Activated CD4-positive, alpha-beta T cell treated with anti-CD3 and anti-CD28 coated beads for 36 hours (primary cell): ENCODE measurements around the gene ERCC1. TPM values are rescaled to one million over a fixed set of nuclear protein-coding genes. Genes with fewer than 3 reads are reported as not detected.

Source experiments
- ATAC-seq: fragments of 200-7000 bp; cut with Tn5 transposase; one replicate; pipeline ENCODE4 v1.10.0; 2021; ENCODE audit warnings: mild to moderate bottlenecking, moderate library complexity
- CTCF ChIA-PET: fragments of 350-600 bp; sonication (Branson Sonifier 250); formaldehyde crosslinking; loops from one replicate; lab custom pipeline; 2021; ENCODE audit warnings: antibody characterized with exemption; lab: Charles Lee
- POLR2A ChIA-PET: fragments of 350-600 bp; sonication (Branson Sonifier 250); formaldehyde crosslinking; loops from one replicate; lab custom pipeline; 2021; ENCODE audit warnings: antibody characterized with exemption, inconsistent platforms; lab: Charles Lee
- DNase-seq: peaks from one replicate; pipeline ENCODE4 v3.0.0-alpha.2; 2020
- H3K27ac Mint-ChIP-seq: one replicate; pipeline ENCODE4 v1.8.0; 2021; ENCODE audit warnings: mixed read lengths
- H3K27me3 Mint-ChIP-seq: one replicate; pipeline ENCODE4 v1.8.0; 2021; ENCODE audit warnings: mixed read lengths
- H3K36me3 Mint-ChIP-seq: one replicate; pipeline ENCODE4 v1.8.0; 2021; ENCODE audit warnings: low read depth, mixed read lengths
- H3K4me1 Mint-ChIP-seq: one replicate; pipeline ENCODE4 v1.8.0; 2021; ENCODE audit warnings: mixed read lengths
- H3K4me3 Mint-ChIP-seq: one replicate; pipeline ENCODE4 v1.8.0; 2021; ENCODE audit warnings: mild to moderate bottlenecking, moderate library complexity, mixed read lengths
- H3K9me3 Mint-ChIP-seq: one replicate; pipeline ENCODE4 v1.8.0; 2021; ENCODE audit warnings: low read depth, mixed read lengths
- intact Hi-C, 2 experiments: fragments of 100-400 bp; cut with DNase I in 1 of 2; cut with micrococcal nuclease in 1 of 2; formaldehyde crosslinking; loops; one replicate each; pipeline versions ENCODE4 v1.14.2 to v1.15.1; 2022 to 2024; cut with DNase I, micrococcal nuclease
- total RNA-seq, 2 experiments: library from RNA; stranded (reverse); gene quantifications; one replicate each; pipeline ENCODE4 v1.2.3, GENCODE V29; 2021

ERCC1 gene
- total RNA-seq, 2 experiments from 2014 or later: 58.1 to 71.8 TPM

- ChIA-PET CTCF (interaction anchor here (0.7 to 2.0 kb wide), 4 partner anchors 23 to 207 kb away, joined by 3 to 10 read pairs (median 4); no protein-coding TSS in a partner anchor), POLR2A (interaction anchor here (0.7 kb wide), 1 partner anchor 73 kb away, joined by 4 read pairs; no protein-coding TSS in a partner anchor)
- peaks cover 34% of the 10 kb centered on the region for H3K4me1 Mint-ChIP-seq
- H3K36me3 Mint-ChIP-seq: peaks cover 29% of the 10 kb centered on the region
- H3K27me3 Mint-ChIP-seq: peaks cover 23% of the 10 kb centered on the region
- ATAC-seq (peak; percentile 79), DNase-seq (peak; percentile 88)
- H3K9me3 Mint-ChIP-seq: no peaks in the 10 kb centered on the region
- intact Hi-C loops: loop anchor here (1.0 to 10.0 kb wide), 17 partner anchors 17 to 452 kb away; partner anchors contain the start of genes ERCC1 (in 2 of the 2), BLOC1S3 (in 1 of the 2), CLPTM1 (in 1 of the 2) and MARK4 (in 1 of the 2)
- H3K4me3 Mint-ChIP-seq: peak within 1 kb of the TSS; percentile 95
- peak within 1 kb of the TSS; percentile 97 for H3K27ac Mint-ChIP-seq
These were observed 17.3 kb downstream of the ERCC1 start, which contains the start of gene POLR1G for GRCh38 chr19:45406226-45407090. Gene POLR1G (plus strand): TSS chr19:45406644. CDS start chr19:45406697, 53 bp downstream.

GRCh38 chr19:45405435-45406225 lies 18.1 kb downstream of the ERCC1 start:
- Mint-ChIP-seq H3K9me3 (no peaks in the 10 kb centered on the region), H3K27ac (peak overlapping the region; percentile 97), H3K4me3 (peak overlapping the region; percentile 95), H3K36me3 (peaks cover 20% of the 10 kb centered on the region), H3K4me1 (peaks cover 34% of the 10 kb centered on the region), H3K27me3 (peaks cover 23% of the 10 kb centered on the region)
- intact Hi-C loops: loop anchor here (1.0 to 10.0 kb wide), 23 partner anchors 18 to 515 kb away; partner anchors contain the start of genes BLOC1S3 (in 1 of the 2), CLPTM1 (in 1 of the 2), DMWD (in 1 of the 2) and ERCC1 (in 1 of the 2)
- ChIA-PET POLR2A (interaction anchor here (0.7 kb wide), 1 partner anchor 73 kb away, joined by 4 read pairs; no protein-coding TSS in a partner anchor), CTCF (interaction anchor here (0.5 to 2.1 kb wide), 3 partner anchors 10 to 73 kb away, joined by 3 to 11 read pairs (median 3); no protein-coding TSS in a partner anchor)
- DNase-seq (peak; percentile 91), ATAC-seq (peak; percentile 59)

- H3K4me3 Mint-ChIP-seq: peak within 1 kb of the TSS; percentile 95
- ChIA-PET CTCF (interaction anchor here (0.5 to 3.4 kb wide), 7 partner anchors 9 to 673 kb away, joined by 3 to 17 read pairs (median 3); partner anchors contain the start of gene TRAPPC6A), POLR2A (interaction anchor here (1.1 kb wide), 1 partner anchor 14 kb away, joined by 3 read pairs; no protein-coding TSS in a partner anchor)
- peaks cover 16% of the 10 kb centered on the region for H3K36me3 Mint-ChIP-seq
- peaks cover 29% of the 10 kb centered on the region for H3K27me3 Mint-ChIP-seq
- H3K27ac Mint-ChIP-seq: peak within 1 kb of the TSS; percentile 97
- H3K4me1 Mint-ChIP-seq: peaks cover 34% of the 10 kb centered on the region
- ATAC-seq (peak; percentile 40), DNase-seq (peak; percentile 85)
- no peaks in the 10 kb centered on the region for H3K9me3 Mint-ChIP-seq
- intact Hi-C loops: loop anchor here (1.0 to 10.0 kb wide), 9 partner anchors 34 to 514 kb away; partner anchors contain the start of genes DMWD (in 1 of the 2), ERCC2 (in 1 of the 2), OPA3 (in 1 of the 2) and PPP1R37 (in 1 of the 2)
These were observed 18.9 kb downstream of the ERCC1 start, which contains the start of gene PPP1R13L for GRCh38 chr19:45404557-45405434. Gene PPP1R13L (minus strand): TSS chr19:45405069. CDS start chr19:45398318, 6,751 bp downstream.

- POLR2A ChIA-PET: interaction anchor here (0.7 to 1.1 kb wide), 2 partner anchors 13 to 31 kb away, joined by 3 read pairs; no protein-coding TSS in a partner anchor
These were observed 19.7 kb downstream of the ERCC1 start for GRCh38 chr19:45403781-45404556.

GRCh38 chr19:45403272-45403671 lies 20.4 kb downstream of the ERCC1 start:
- intact Hi-C loops: loop anchor here in 1 of 2 experiments (10.0 kb wide), 1 partner anchor 242 kb away; no protein-coding TSS in a partner anchor
- ChIA-PET CTCF (interaction anchor here (1.0 to 3.4 kb wide), 7 partner anchors 9 to 155 kb away, joined by 3 to 17 read pairs (median 4); no protein-coding TSS in a partner anchor), POLR2A (no interaction called here)
- DNase-seq (no peak), ATAC-seq (no peak)
- Mint-ChIP-seq H3K27ac (no peak overlapping the region), H3K9me3 (no peaks in the 10 kb centered on the region), H3K4me1 (peaks cover 31% of the 10 kb centered on the region), H3K27me3 (peaks cover 34% of the 10 kb centered on the region), H3K36me3 (peaks cover 3% of the 10 kb centered on the region), H3K4me3 (no peak overlapping the region)

More at GRCh38 chr19:45403781-45404556, 19.7 kb downstream of the ERCC1 start:
- peaks cover 9% of the 10 kb centered on the region for H3K36me3 Mint-ChIP-seq
- H3K4me1 Mint-ChIP-seq: peaks cover 33% of the 10 kb centered on the region
- peak; percentile 87 for DNase-seq
- H3K9me3 Mint-ChIP-seq: no peaks in the 10 kb centered on the region
- intact Hi-C loops: loop anchor here in 1 of 2 experiments (1.0 to 10.0 kb wide), 2 partner anchors 74 to 241 kb away; no protein-coding TSS in a partner anchor
- peaks cover 29% of the 10 kb centered on the region for H3K27me3 Mint-ChIP-seq
- H3K27ac Mint-ChIP-seq: no peak overlapping the region
- peak; percentile 15 for ATAC-seq
- peak overlapping the region; percentile 95 for H3K4me3 Mint-ChIP-seq
- CTCF ChIA-PET: interaction anchor here (0.7 to 3.4 kb wide), 7 partner anchors 36 to 672 kb away, joined by 3 to 17 read pairs (median 3); partner anchors contain the start of gene TRAPPC6A

GRCh38 chr19:45402298-45403061 lies 21.2 kb downstream of the ERCC1 start:
- H3K4me3 Mint-ChIP-seq: no peak overlapping the region
- H3K4me1 Mint-ChIP-seq: peaks cover 23% of the 10 kb centered on the region
- peaks cover 2% of the 10 kb centered on the region for H3K36me3 Mint-ChIP-seq
- ATAC-seq: no peak
- intact Hi-C loops: loop anchor here in 1 of 2 experiments (10.0 kb wide), 1 partner anchor 242 kb away; no protein-coding TSS in a partner anchor
- POLR2A ChIA-PET: interaction anchor here (0.6 to 0.7 kb wide), 3 partner anchors 10 to 240 kb away, joined by 3 read pairs; no protein-coding TSS in a partner anchor
- H3K27me3 Mint-ChIP-seq: peaks cover 37% of the 10 kb centered on the region
- DNase-seq: peak; percentile 55
- no peaks in the 10 kb centered on the region for H3K9me3 Mint-ChIP-seq
- CTCF ChIA-PET: interaction anchor here (0.5 to 3.4 kb wide), 13 partner anchors 8 to 280 kb away, joined by 3 to 17 read pairs (median 4); no protein-coding TSS in a partner anchor
- no peak overlapping the region for H3K27ac Mint-ChIP-seq

GRCh38 chr19:45401815-45402214 lies 21.9 kb downstream of the ERCC1 start:
- ATAC-seq: no peak
- CTCF ChIA-PET: interaction anchor here (1.0 to 3.4 kb wide), 8 partner anchors 11 to 156 kb away, joined by 3 to 17 read pairs (median 8); no protein-coding TSS in a partner anchor
- DNase-seq: no peak
- Mint-ChIP-seq H3K27ac (no peak overlapping the region), H3K4me1 (peaks cover 24% of the 10 kb centered on the region), H3K36me3 (peaks cover 2% of the 10 kb centered on the region), H3K4me3 (no peak overlapping the region), H3K9me3 (no peaks in the 10 kb centered on the region), H3K27me3 (peaks cover 42% of the 10 kb centered on the region)
- POLR2A ChIA-PET: interaction anchor here (0.7 kb wide), 2 partner anchors 75 to 240 kb away, joined by 3 read pairs; no protein-coding TSS in a partner anchor
- intact Hi-C loops: loop anchor here in 1 of 2 experiments (10.0 kb wide), 1 partner anchor 243 kb away; no protein-coding TSS in a partner anchor

- ATAC-seq: no peak
- no peak overlapping the region for H3K27ac Mint-ChIP-seq
- intact Hi-C loops: loop anchor here in 1 of 2 experiments (10.0 kb wide), 1 partner anchor 245 kb away; no protein-coding TSS in a partner anchor
- POLR2A ChIA-PET: interaction anchor here (0.6 kb wide), 1 partner anchor 85 kb away, joined by 3 read pairs; no protein-coding TSS in a partner anchor
- peaks cover 24% of the 10 kb centered on the region for H3K4me1 Mint-ChIP-seq
- H3K27me3 Mint-ChIP-seq: peaks cover 50% of the 10 kb centered on the region
- no peak overlapping the region for H3K4me3 Mint-ChIP-seq
- DNase-seq: no peak
- H3K36me3 Mint-ChIP-seq: no peaks in the 10 kb centered on the region
- CTCF ChIA-PET: interaction anchor here (2.3 kb wide), 1 partner anchor 85 kb away, joined by 6 read pairs; no protein-coding TSS in a partner anchor
- H3K9me3 Mint-ChIP-seq: no peaks in the 10 kb centered on the region
These were observed 23.5 kb downstream of the ERCC1 start for GRCh38 chr19:45400192-45400591.
